H1 (cell line): ENCODE data around the gene MIS18A. TPM values are rescaled to one million over a fixed set of nuclear protein-coding genes. Genes with fewer than 3 reads are reported as not detected.

ENCODE experiments used
- CBX5 ChIP-seq: fragments of 300-800, 300-1000 bp; sonication (generic); IDR thresholded peaks from 2 replicates; pipeline ENCODE4 v1.7.1; 2016; ENCODE audit warnings: antibody characterized with exemption, low read length, low read depth
- CHD2 ChIP-seq: IDR thresholded peaks from 2 replicates; pipeline ENCODE4 v1.6.1; 2012; ENCODE audit warnings: low read length, improper control_type of control experiment
- HDAC2 ChIP-seq, 2 experiments: fragments of 300-600 bp in 1 of 2; sonication (generic) in 1 of 2; IDR thresholded peaks; 2 replicates each; pipeline ENCODE4 v1.6.1; 2011 to 2012; ENCODE audit warnings: low read depth in 2 of 2, low read length in 2 of 2, mild to moderate bottlenecking in 2 of 2, moderate library complexity in 2 of 2, borderline replicate concordance in 1 of 2, inconsistent platforms in 1 of 2
- SP2 ChIP-seq: IDR thresholded peaks from 2 replicates; pipeline ENCODE4 v1.6.1; 2012; ENCODE audit warnings: mild to moderate bottlenecking, low read length, inconsistent platforms
- polyA plus RNA-seq, 7 experiments: library from polyadenylated mRNA; depleted of rRNA in 3 of 7; stranded (reverse) in 5 of 7; unstranded in 2 of 7; fragments of >200 nt in 5 of 7; fragments of 200-250 nt in 2 of 7; gene quantifications; 1 replicate in 5 of 7; 2 replicates in 1 of 7; 4 replicates in 1 of 7; pipeline versions ENCODE4 v1.2.1 to v1.2.3, GENCODE V29; 2011 to 2013; ENCODE audit warnings: missing spikeins in 2 of 7, mixed read lengths in 2 of 7
- total RNA-seq: library from RNA; stranded (reverse); fragmentation: NEBNext Ultra II Directional; extraction: Animal tissue kit (Norgen Biotek cat#: 25700); gene quantifications from 2 replicates; pipeline ENCODE4 v1.2.1, GENCODE V29; 2021
- TF ChIP-seq, protein P1 (sequence below): fragments of 300-600 bp; sonication (generic); IDR thresholded peaks from 2 replicates; pipeline ENCODE4 v1.7.1; 2012; ENCODE audit warnings: low read length, moderate library complexity, mild to moderate bottlenecking, inconsistent platforms; ENCODE audit not compliant: insufficient replicate concordance

Gene MIS18A
- total and polyA plus RNA-seq, 2 of the 8 experiments (the other 6 are each of a cell fraction or from before 2014, with no cell fraction given) = 28.9 to 53.0 TPM

- TF ChIP-seq HDAC2 (IDR thresholded peaks at IDR 0.05; ENCODE audit: borderline replicate concordance in 1 of 2, low read depth in 2 of 2, low read length in 2 of 2) (no peak), SP2 (no peak), CBX5 (no peak), CHD2 (no peak)
- TF ChIP-seq, protein P1, sequence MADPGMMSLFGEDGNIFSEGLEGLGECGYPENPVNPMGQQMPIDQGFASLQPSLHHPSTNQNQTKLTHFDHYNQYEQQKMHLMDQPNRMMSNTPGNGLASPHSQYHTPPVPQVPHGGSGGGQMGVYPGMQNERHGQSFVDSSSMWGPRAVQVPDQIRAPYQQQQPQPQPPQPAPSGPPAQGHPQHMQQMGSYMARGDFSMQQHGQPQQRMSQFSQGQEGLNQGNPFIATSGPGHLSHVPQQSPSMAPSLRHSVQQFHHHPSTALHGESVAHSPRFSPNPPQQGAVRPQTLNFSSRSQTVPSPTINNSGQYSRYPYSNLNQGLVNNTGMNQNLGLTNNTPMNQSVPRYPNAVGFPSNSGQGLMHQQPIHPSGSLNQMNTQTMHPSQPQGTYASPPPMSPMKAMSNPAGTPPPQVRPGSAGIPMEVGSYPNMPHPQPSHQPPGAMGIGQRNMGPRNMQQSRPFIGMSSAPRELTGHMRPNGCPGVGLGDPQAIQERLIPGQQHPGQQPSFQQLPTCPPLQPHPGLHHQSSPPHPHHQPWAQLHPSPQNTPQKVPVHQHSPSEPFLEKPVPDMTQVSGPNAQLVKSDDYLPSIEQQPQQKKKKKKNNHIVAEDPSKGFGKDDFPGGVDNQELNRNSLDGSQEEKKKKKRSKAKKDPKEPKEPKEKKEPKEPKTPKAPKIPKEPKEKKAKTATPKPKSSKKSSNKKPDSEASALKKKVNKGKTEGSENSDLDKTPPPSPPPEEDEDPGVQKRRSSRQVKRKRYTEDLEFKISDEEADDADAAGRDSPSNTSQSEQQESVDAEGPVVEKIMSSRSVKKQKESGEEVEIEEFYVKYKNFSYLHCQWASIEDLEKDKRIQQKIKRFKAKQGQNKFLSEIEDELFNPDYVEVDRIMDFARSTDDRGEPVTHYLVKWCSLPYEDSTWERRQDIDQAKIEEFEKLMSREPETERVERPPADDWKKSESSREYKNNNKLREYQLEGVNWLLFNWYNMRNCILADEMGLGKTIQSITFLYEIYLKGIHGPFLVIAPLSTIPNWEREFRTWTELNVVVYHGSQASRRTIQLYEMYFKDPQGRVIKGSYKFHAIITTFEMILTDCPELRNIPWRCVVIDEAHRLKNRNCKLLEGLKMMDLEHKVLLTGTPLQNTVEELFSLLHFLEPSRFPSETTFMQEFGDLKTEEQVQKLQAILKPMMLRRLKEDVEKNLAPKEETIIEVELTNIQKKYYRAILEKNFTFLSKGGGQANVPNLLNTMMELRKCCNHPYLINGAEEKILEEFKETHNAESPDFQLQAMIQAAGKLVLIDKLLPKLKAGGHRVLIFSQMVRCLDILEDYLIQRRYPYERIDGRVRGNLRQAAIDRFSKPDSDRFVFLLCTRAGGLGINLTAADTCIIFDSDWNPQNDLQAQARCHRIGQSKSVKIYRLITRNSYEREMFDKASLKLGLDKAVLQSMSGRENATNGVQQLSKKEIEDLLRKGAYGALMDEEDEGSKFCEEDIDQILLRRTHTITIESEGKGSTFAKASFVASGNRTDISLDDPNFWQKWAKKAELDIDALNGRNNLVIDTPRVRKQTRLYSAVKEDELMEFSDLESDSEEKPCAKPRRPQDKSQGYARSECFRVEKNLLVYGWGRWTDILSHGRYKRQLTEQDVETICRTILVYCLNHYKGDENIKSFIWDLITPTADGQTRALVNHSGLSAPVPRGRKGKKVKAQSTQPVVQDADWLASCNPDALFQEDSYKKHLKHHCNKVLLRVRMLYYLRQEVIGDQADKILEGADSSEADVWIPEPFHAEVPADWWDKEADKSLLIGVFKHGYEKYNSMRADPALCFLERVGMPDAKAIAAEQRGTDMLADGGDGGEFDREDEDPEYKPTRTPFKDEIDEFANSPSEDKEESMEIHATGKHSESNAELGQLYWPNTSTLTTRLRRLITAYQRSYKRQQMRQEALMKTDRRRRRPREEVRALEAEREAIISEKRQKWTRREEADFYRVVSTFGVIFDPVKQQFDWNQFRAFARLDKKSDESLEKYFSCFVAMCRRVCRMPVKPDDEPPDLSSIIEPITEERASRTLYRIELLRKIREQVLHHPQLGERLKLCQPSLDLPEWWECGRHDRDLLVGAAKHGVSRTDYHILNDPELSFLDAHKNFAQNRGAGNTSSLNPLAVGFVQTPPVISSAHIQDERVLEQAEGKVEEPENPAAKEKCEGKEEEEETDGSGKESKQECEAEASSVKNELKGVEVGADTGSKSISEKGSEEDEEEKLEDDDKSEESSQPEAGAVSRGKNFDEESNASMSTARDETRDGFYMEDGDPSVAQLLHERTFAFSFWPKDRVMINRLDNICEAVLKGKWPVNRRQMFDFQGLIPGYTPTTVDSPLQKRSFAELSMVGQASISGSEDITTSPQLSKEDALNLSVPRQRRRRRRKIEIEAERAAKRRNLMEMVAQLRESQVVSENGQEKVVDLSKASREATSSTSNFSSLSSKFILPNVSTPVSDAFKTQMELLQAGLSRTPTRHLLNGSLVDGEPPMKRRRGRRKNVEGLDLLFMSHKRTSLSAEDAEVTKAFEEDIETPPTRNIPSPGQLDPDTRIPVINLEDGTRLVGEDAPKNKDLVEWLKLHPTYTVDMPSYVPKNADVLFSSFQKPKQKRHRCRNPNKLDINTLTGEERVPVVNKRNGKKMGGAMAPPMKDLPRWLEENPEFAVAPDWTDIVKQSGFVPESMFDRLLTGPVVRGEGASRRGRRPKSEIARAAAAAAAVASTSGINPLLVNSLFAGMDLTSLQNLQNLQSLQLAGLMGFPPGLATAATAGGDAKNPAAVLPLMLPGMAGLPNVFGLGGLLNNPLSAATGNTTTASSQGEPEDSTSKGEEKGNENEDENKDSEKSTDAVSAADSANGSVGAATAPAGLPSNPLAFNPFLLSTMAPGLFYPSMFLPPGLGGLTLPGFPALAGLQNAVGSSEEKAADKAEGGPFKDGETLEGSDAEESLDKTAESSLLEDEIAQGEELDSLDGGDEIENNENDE = no peak
Observed at GRCh38 chr21:32311621-32312020, 32.8 kb upstream of the MIS18A start (continued).
